GM12878 (cell line): Measurements from ENCODE around the gene TBCD. TPM values are rescaled to one million over a fixed set of nuclear protein-coding genes. Genes with fewer than 3 reads are reported as not detected.

ENCODE experiments used
- ATAC-seq: fragments of 200-7000 bp; cut with Tn5 transposase; 3 replicates; pipeline ENCODE4 v1.9.1; 2020; ENCODE audit warnings: mild to moderate bottlenecking, moderate library complexity
- BruUV-seq: library from RNA; stranded (reverse); fragments of 400-500 nt; replicated peaks from 2 replicates; lab custom pipeline; 2021; lab: Mats Ljungman, UMichigan
- CTCF ChIA-PET: fragments of 300-600 bp; sonication (Branson Sonifier 250); formaldehyde crosslinking; extraction: SDS; loops from one replicate; lab custom pipeline; 2021; ENCODE audit warnings: inconsistent platforms; lab: Yijun Ruan, JAX
- POLR2A ChIA-PET: fragments of 350-600 bp; formaldehyde crosslinking; extraction: SDS; loops from one replicate; lab custom pipeline; 2021; ENCODE audit warnings: inconsistent platforms; lab: Charles Lee
- RAD21 ChIA-PET: fragments of 300-600 bp; sonication (Branson Sonifier 250); formaldehyde crosslinking; loops from one replicate; lab custom pipeline; 2023; ENCODE audit warnings: antibody characterized with exemption; ENCODE audit not compliant: unreplicated experiment; lab: Charles Lee
- SMC1A ChIA-PET: fragments of 300-600 bp; sonication (Branson Sonifier 250); formaldehyde crosslinking; loops from one replicate; lab custom pipeline; 2023; ENCODE audit not compliant: unreplicated experiment, uncharacterized antibody; lab: Charles Lee
- DNase-seq: peaks from one replicate; pipeline ENCODE4 v3.0.0-alpha.2; 2011; ENCODE audit warnings: low read depth, low spot score
- FAIRE-seq: peaks from 3 replicates; lab custom pipeline; 2011; peaks lifted over from hg19 to GRCh38; lab: Jason Lieb, UNC
- H2AFZ ChIP-seq: 2 replicates; pipeline ENCODE4 v1.6.0; 2011; ENCODE audit warnings: low read depth, low read length, control low read depth; ENCODE audit not compliant: control insufficient read depth
- H3K27ac ChIP-seq: 2 replicates; pipeline ENCODE4 v1.5.1; 2011; ENCODE audit warnings: control low read depth; ENCODE audit not compliant: control insufficient read depth, insufficient read depth
- H3K27me3 ChIP-seq, 2 experiments: replicated peaks in 1 of 2; 2 replicates each; pipeline versions ENCODE4 v1.6.0 to v1.6.1; 2011; ENCODE audit warnings: low read length in 1 of 2; ENCODE audit not compliant: control insufficient read depth in 2 of 2, insufficient read depth in 2 of 2
- H3K36me3 ChIP-seq, 2 experiments: 2 replicates each; pipeline ENCODE4 v1.5.1; 2011; ENCODE audit warnings: low read length in 1 of 2; ENCODE audit not compliant: control insufficient read depth in 2 of 2, insufficient read depth in 2 of 2
- H3K4me1 ChIP-seq: 2 replicates; pipeline ENCODE4 v1.6.1; 2011; ENCODE audit warnings: mild to moderate bottlenecking, low read length, moderate library complexity, mixed read lengths; ENCODE audit not compliant: control insufficient read depth, insufficient read depth
- H3K4me2 ChIP-seq: 2 replicates; pipeline ENCODE4 v1.6.0; 2011; ENCODE audit warnings: control low read depth; ENCODE audit not compliant: control insufficient read depth, insufficient read depth
- H3K4me3 ChIP-seq: fragments of 200-600 bp; sonication (generic); 2 replicates; pipeline ENCODE4 v1.5.1; 2016
- H3K79me2 ChIP-seq: 2 replicates; pipeline ENCODE4 v1.6.0; 2011; ENCODE audit warnings: low read length; ENCODE audit not compliant: control insufficient read depth, insufficient read depth
- H3K9ac ChIP-seq: 2 replicates; pipeline ENCODE4 v1.8.0; 2011; ENCODE audit warnings: low read length, control low read depth, mixed read lengths; ENCODE audit not compliant: control insufficient read depth, insufficient read depth
- H3K9me3 ChIP-seq: replicated peaks from 3 replicates; pipeline ENCODE4 v1.5.1; 2011; ENCODE audit warnings: mild to moderate bottlenecking, low read length; ENCODE audit not compliant: control insufficient read depth, insufficient read depth
- H4K20me1 ChIP-seq: 2 replicates; pipeline ENCODE4 v1.6.0; 2011; ENCODE audit not compliant: control insufficient read depth, insufficient read depth
- HCFC1 ChIP-seq: fragments of 150-350 bp; IDR thresholded peaks from 2 replicates; pipeline ENCODE4 v1.6.1; 2014; ENCODE audit warnings: low read length
- KAT2A ChIP-seq: conservative IDR thresholded peaks from 2 replicates; pipeline ENCODE4 v1.6.1; 2011; ENCODE audit warnings: low read depth, low read length; ENCODE audit not compliant: control insufficient read depth
- NR2C2 ChIP-seq: IDR thresholded peaks from 2 replicates; pipeline ENCODE4 v1.6.1; 2011; ENCODE audit warnings: borderline replicate concordance, low read depth; ENCODE audit not compliant: control insufficient read depth, insufficient read length
- PML ChIP-seq: IDR thresholded peaks from 2 replicates; pipeline ENCODE4 v1.6.1; 2012; ENCODE audit warnings: low read length, inconsistent platforms
- SMARCA5 ChIP-seq: fragments of 450-650 bp; IDR thresholded peaks from 2 replicates; pipeline ENCODE4 v1.6.1; 2017; ENCODE audit warnings: mild to moderate bottlenecking
- SREBF1 ChIP-seq: IDR thresholded peaks from 2 replicates; pipeline ENCODE4 v1.6.1; 2012; ENCODE audit warnings: mild to moderate bottlenecking, low read length
- WGBS: methylation state at CpG from one replicate; pipeline ENCODE4 v1.1.6; 2016; ENCODE audit warnings: low lambda C conversion rate; ENCODE audit not compliant: insufficient replicate concordance, insufficient coverage; ENCODE audit errors: missing lambda C conversion rate; 5-methylcytosine and 5-hydroxymethylcytosine counted together
- in situ Hi-C: fragments of 300-500 bp; cut with MboI; formaldehyde crosslinking; loops from 9 replicates; pipeline ENCODE4 v1.14.3; 2018; ENCODE audit warnings: mixed read lengths
- intact Hi-C: fragments of 100-400 bp; cut with micrococcal nuclease; formaldehyde crosslinking; loops from one replicate; pipeline ENCODE4 v1.14.2; 2022; ENCODE audit not compliant: unreplicated experiment
- polyA plus RNA-seq, 11 experiments: library from polyadenylated mRNA; depleted of rRNA in 4 of 11; unstranded in 6 of 11; stranded (reverse) in 5 of 11; fragments of >200 nt; fragmentation: Nextera tagmentation in 4 of 11; fragmentation: Illumina TruSeq in 1 of 11; extraction: Ambion mirVana in 4 of 11; extraction: Trizol in 1 of 11; gene quantifications; 1 replicate in 1 of 11; 2 replicates in 10 of 11; pipeline versions ENCODE4 v1.2.1 to v1.2.3, GENCODE V29; 2011 to 2016; ENCODE audit warnings: inconsistent platforms in 2 of 11, missing spikeins in 2 of 11, low read depth in 1 of 11
- total RNA-seq, 4 experiments: library from RNA; depleted of rRNA in 3 of 4; stranded (reverse); fragments of >200 nt in 3 of 4; fragmentation: Illumina TruSeq in 1 of 4; extraction: Trizol in 1 of 4; gene quantifications; 2 replicates each; pipeline versions ENCODE4 v1.2.1 to v1.2.3, GENCODE V29; 2013 to 2021
- TF ChIP-seq, protein P1 (sequence below), 3 experiments: IDR thresholded peaks in 2 of 3; conservative IDR thresholded peaks in 1 of 3; 2 replicates each; pipeline ENCODE4 v1.5.1; 2011; ENCODE audit warnings: low read depth in 3 of 3, low read length in 3 of 3, mild to moderate bottlenecking in 3 of 3, control low read depth in 2 of 3, moderate library complexity in 2 of 3, inconsistent platforms in 1 of 3, mixed read lengths in 1 of 3; ENCODE audit not compliant: control insufficient read depth in 2 of 3, insufficient read depth in 1 of 3; ENCODE audit errors: extremely low read depth in 1 of 3
- TF ChIP-seq, protein P2 (sequence below): IDR thresholded peaks from 2 replicates; pipeline ENCODE4 v1.6.1; 2011; ENCODE audit warnings: low read depth, mild to moderate bottlenecking, low read length, moderate library complexity, borderline replicate concordance; ENCODE audit errors: extremely low read depth

TBCD gene
- total and polyA plus RNA-seq, 10 of the 15 experiments (the other 5 are each of a cell fraction or from before 2014, with no cell fraction given): 10.3 to 114 (median 52.4) TPM

DNA sequence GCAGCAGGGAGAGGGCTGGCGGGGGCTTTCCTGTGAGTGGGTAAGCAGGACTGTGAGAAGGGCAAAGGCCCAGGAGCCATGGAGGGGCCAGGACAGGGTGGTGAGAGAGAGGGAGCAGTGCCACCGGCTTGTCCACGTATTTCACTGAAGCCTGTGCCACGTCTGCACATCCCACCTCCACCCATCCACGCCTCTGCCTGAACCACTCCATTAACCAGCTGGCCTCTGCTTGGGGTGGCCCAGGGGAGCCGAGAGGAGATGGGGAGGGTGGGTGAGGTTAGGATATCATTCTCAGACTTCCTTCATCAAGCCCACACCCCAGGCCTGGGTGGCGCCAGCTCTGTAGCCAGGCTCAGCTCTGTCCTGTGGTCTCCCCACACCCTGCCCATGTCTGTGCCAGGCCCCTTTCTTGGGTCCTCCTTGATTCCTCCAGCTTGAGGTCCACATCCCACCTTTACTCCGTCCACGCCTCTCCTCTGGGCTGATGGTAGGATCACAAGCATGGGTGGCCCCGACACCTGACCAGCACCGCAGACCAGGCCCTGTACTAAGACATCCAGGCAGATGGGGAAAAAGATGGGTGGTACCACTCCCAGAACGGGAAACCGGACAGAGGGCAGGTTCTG, 19.6 kb upstream of the TBCD start:
- no peak overlapping the region for H3K27ac ChIP-seq
- no peak overlapping the region for H3K4me3 ChIP-seq
- ATAC-seq (no peak), DNase-seq (no peak), FAIRE-seq (no peak)
- no peaks in the 10 kb centered on the region for H4K20me1 ChIP-seq
- no peak overlapping the region for H3K9ac ChIP-seq
- intact Hi-C loops (no loop called here), in situ Hi-C loops (no loop called here)
- SMC1A ChIA-PET: no interaction called here
- H3K4me1 ChIP-seq: no peaks in the 10 kb centered on the region
- H2AFZ ChIP-seq: no peak overlapping the region
- no peak overlapping the region for H3K4me2 ChIP-seq
- WGBS: 97% methylated on average over 13 of the region's 13 CpGs
- no peaks in the 10 kb centered on the region for H3K79me2 ChIP-seq
- peaks cover 2% of the 10 kb centered on the region in 2 experiments; a peak in 3 of 4 replicates for H3K36me3 ChIP-seq
- POLR2A ChIA-PET: no interaction called here
- RAD21 ChIA-PET: no interaction called here
- H3K9me3 ChIP-seq: peaks cover 7% of the 10 kb centered on the region; the same call in 2 of the 3 replicates
- TF ChIP-seq PML (no peak), HCFC1 (no peak), NR2C2 (no peak), KAT2A (no peak), SMARCA5 (no peak), SREBF1 (no peak)
- TF ChIP-seq, protein P1, sequence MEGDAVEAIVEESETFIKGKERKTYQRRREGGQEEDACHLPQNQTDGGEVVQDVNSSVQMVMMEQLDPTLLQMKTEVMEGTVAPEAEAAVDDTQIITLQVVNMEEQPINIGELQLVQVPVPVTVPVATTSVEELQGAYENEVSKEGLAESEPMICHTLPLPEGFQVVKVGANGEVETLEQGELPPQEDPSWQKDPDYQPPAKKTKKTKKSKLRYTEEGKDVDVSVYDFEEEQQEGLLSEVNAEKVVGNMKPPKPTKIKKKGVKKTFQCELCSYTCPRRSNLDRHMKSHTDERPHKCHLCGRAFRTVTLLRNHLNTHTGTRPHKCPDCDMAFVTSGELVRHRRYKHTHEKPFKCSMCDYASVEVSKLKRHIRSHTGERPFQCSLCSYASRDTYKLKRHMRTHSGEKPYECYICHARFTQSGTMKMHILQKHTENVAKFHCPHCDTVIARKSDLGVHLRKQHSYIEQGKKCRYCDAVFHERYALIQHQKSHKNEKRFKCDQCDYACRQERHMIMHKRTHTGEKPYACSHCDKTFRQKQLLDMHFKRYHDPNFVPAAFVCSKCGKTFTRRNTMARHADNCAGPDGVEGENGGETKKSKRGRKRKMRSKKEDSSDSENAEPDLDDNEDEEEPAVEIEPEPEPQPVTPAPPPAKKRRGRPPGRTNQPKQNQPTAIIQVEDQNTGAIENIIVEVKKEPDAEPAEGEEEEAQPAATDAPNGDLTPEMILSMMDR (IDR thresholded peaks at IDR 0.05 in 2 of 3, conservative IDR thresholded peaks at IDR 0.05 in 1 of 3; ENCODE audit: control insufficient read depth in 2 of 3, extremely low read depth in 1 of 3, insufficient read depth in 1 of 3, low read depth in 3 of 3, low read length in 3 of 3): no peak
- TF ChIP-seq, protein P2, sequence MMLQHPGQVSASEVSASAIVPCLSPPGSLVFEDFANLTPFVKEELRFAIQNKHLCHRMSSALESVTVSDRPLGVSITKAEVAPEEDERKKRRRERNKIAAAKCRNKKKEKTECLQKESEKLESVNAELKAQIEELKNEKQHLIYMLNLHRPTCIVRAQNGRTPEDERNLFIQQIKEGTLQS: no peak
- no peaks in the 10 kb centered on the region for H3K27me3 ChIP-seq
- CTCF ChIA-PET: no interaction called here
- no TSS peak for BruUV-seq
